OCI-LY1 (cell line): ENCODE results near the gene TMEM178B.

ENCODE experiments used
- H2AFZ ChIP-seq: fragments of 200-600 bp; sonication (generic), shearing (Covaris generic); 2 replicates; pipeline ENCODE4 v1.6.0; 2014; ENCODE audit warnings: antibody characterized with exemption, mild to moderate bottlenecking, low read length
- H3F3A ChIP-seq: fragments of 200-600 bp; sonication (generic), shearing (Covaris generic); 2 replicates; pipeline ENCODE4 v1.6.0; 2014; ENCODE audit warnings: mild to moderate bottlenecking, antibody characterized with exemption, low read length, moderate library complexity; ENCODE audit not compliant: insufficient read depth
- H3K27ac ChIP-seq: fragments of 200-600 bp; sonication (generic); 2 replicates; pipeline ENCODE4 v1.5.1; 2014; ENCODE audit warnings: low read length, mixed run types, mild to moderate bottlenecking, low read depth; ENCODE audit not compliant: poor library complexity, severe bottlenecking
- H3K27me3 ChIP-seq: fragments of 200-600 bp; sonication (generic); 2 replicates; pipeline ENCODE4 v1.6.0; 2014; ENCODE audit warnings: antibody characterized with exemption, mild to moderate bottlenecking, low read length, moderate library complexity; ENCODE audit not compliant: insufficient read depth
- H3K36me3 ChIP-seq: fragments of 200-600 bp; sonication (generic); 2 replicates; pipeline ENCODE4 v1.6.1; 2014; ENCODE audit warnings: mild to moderate bottlenecking, antibody characterized with exemption, low read length, moderate library complexity, mixed read lengths; ENCODE audit not compliant: insufficient read depth
- H3K4me1 ChIP-seq: fragments of 200-600 bp; sonication (generic); 2 replicates; pipeline ENCODE4 v1.5.1; 2014; ENCODE audit warnings: mild to moderate bottlenecking, low read length, moderate library complexity; ENCODE audit not compliant: insufficient read depth, severe bottlenecking
- H3K4me2 ChIP-seq: fragments of 200-600 bp; sonication (generic), shearing (Covaris generic); 2 replicates; pipeline ENCODE4 v1.6.1; 2014; ENCODE audit warnings: low read length
- H3K4me3 ChIP-seq: fragments of 200-600 bp; sonication (generic); 2 replicates; pipeline ENCODE4 v1.5.1; 2014; ENCODE audit warnings: low read length, low read depth, mild to moderate bottlenecking, mixed read lengths; ENCODE audit not compliant: poor library complexity, severe bottlenecking
- H3K79me2 ChIP-seq: fragments of 200-600 bp; shearing (Covaris generic); 2 replicates; pipeline ENCODE4 v1.6.1; 2016; ENCODE audit warnings: mixed run types, low read length, mixed read lengths; ENCODE audit not compliant: insufficient read depth
- H3K9ac ChIP-seq: fragments of 200-600 bp; sonication (generic), shearing (Covaris generic); 2 replicates; pipeline ENCODE4 v1.6.1; 2014; ENCODE audit warnings: mild to moderate bottlenecking, low read length, mixed read lengths
- H3K9me2 ChIP-seq: fragments of 200-600 bp; sonication (generic), shearing (Covaris generic); 2 replicates; pipeline ENCODE4 v1.6.1; 2014; ENCODE audit warnings: low read depth, mild to moderate bottlenecking, low read length, mixed read lengths
- H3K9me3 ChIP-seq: fragments of 200-600 bp; shearing (Covaris generic); 2 replicates; pipeline ENCODE4 v1.6.1; 2014; ENCODE audit warnings: low read length, mixed read lengths
- H4K20me1 ChIP-seq: fragments of 200-600 bp; sonication (generic), shearing (Covaris generic); 2 replicates; pipeline ENCODE4 v1.6.0; 2016; ENCODE audit warnings: mild to moderate bottlenecking, low read length; ENCODE audit not compliant: insufficient read depth
- EZH2 ChIP-seq: fragments of 200-600 bp; sonication (generic), shearing (Covaris generic); IDR thresholded peaks from 2 replicates; pipeline ENCODE4 v1.8.0; 2017; ENCODE audit warnings: borderline replicate concordance, mixed run types, mild to moderate bottlenecking, antibody characterized with exemption, low read length, moderate library complexity, mixed read lengths
- TF ChIP-seq, protein P1 (sequence below): fragments of 200-600 bp; sonication (generic), shearing (Covaris generic); IDR thresholded peaks from 2 replicates; pipeline ENCODE4 v1.5.1; 2017; ENCODE audit warnings: mild to moderate bottlenecking, antibody characterized with exemption, low read length, moderate library complexity, mixed read lengths

Gene TMEM178B

GRCh38 chr7:141072548-141073172 lies 1.2 kb upstream of the TMEM178B start:
- H3K9me3 ChIP-seq, result no peaks in the 10 kb centered on the region
- no peak overlapping the region for H3K9ac ChIP-seq
- no peaks in the 10 kb centered on the region for H3K4me1 ChIP-seq
- H3K9me2 ChIP-seq, result no peaks in the 10 kb centered on the region
- no peaks in the 10 kb centered on the region for H3K79me2 ChIP-seq
- no peaks in the 10 kb centered on the region for H3F3A ChIP-seq
- H3K4me2 ChIP-seq, result no peak overlapping the region
- H2AFZ ChIP-seq, result no peak overlapping the region
- no peak overlapping the region for H3K4me3 ChIP-seq
- H4K20me1 ChIP-seq, result no peaks in the 10 kb centered on the region
- no peaks in the 10 kb centered on the region for H3K27me3 ChIP-seq
- H3K36me3 ChIP-seq, result no peaks in the 10 kb centered on the region
- H3K27ac ChIP-seq, result no peak overlapping the region
- TF ChIP-seq, protein P1, sequence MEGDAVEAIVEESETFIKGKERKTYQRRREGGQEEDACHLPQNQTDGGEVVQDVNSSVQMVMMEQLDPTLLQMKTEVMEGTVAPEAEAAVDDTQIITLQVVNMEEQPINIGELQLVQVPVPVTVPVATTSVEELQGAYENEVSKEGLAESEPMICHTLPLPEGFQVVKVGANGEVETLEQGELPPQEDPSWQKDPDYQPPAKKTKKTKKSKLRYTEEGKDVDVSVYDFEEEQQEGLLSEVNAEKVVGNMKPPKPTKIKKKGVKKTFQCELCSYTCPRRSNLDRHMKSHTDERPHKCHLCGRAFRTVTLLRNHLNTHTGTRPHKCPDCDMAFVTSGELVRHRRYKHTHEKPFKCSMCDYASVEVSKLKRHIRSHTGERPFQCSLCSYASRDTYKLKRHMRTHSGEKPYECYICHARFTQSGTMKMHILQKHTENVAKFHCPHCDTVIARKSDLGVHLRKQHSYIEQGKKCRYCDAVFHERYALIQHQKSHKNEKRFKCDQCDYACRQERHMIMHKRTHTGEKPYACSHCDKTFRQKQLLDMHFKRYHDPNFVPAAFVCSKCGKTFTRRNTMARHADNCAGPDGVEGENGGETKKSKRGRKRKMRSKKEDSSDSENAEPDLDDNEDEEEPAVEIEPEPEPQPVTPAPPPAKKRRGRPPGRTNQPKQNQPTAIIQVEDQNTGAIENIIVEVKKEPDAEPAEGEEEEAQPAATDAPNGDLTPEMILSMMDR, result no peak
- no peak for TF ChIP-seq EZH2

DNA sequence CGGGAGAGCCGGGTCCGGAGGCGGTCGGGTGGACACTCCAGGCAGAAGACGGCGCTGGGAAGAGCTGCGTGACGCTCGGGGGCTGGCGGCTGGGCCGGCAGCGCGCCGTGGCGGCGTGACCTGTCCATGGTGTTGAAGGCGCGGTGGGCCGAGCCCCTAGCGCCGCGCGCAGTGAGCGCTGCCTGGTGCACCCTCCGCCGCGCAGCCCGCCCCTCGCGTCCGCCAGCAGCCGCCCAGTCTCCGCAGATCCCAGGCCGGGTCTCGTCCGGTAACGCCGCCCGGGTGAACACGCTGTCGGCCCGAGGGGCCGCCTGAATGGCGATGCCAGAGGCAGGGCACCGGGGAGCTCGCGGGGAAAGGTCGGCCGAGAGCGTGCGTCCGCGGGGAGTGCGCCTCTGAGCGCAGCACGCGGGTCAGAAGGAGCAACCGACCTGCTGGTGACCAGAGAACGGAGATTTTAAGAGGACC lies 657 bp upstream of the TMEM178B start:
- Histone ChIP-seq H4K20me1 (no peaks in the 10 kb centered on the region), H3F3A (no peaks in the 10 kb centered on the region), H3K4me3 (no peak overlapping the region), H3K9me3 (no peaks in the 10 kb centered on the region), H2AFZ (no peak overlapping the region), H3K79me2 (no peaks in the 10 kb centered on the region), H3K4me2 (no peak overlapping the region), H3K9me2 (no peaks in the 10 kb centered on the region), H3K4me1 (no peaks in the 10 kb centered on the region), H3K9ac (no peak overlapping the region), H3K36me3 (no peaks in the 10 kb centered on the region), H3K27ac (no peak overlapping the region), H3K27me3 (no peaks in the 10 kb centered on the region)
- TF ChIP-seq EZH2, result no peak
- TF ChIP-seq, protein P1, result no peak

GRCh38 chr7:141074162-141074991 lies 513 bp downstream of the TMEM178B start:
- no peak overlapping the region for H3K4me2 ChIP-seq
- H3K9ac ChIP-seq, result no peak overlapping the region
- H3K4me1 ChIP-seq, result no peaks in the 10 kb centered on the region
- H3K36me3 ChIP-seq, result no peaks in the 10 kb centered on the region
- no peak for TF ChIP-seq EZH2
- TF ChIP-seq, protein P1, result no peak
- H3K27ac ChIP-seq, result no peak overlapping the region
- no peaks in the 10 kb centered on the region for H4K20me1 ChIP-seq
- H2AFZ ChIP-seq, result no peak overlapping the region
- no peaks in the 10 kb centered on the region for H3K9me2 ChIP-seq
- no peak overlapping the region for H3K4me3 ChIP-seq
- H3K27me3 ChIP-seq, result no peaks in the 10 kb centered on the region
- no peaks in the 10 kb centered on the region for H3K79me2 ChIP-seq
- H3F3A ChIP-seq, result no peaks in the 10 kb centered on the region
- H3K9me3 ChIP-seq, result no peaks in the 10 kb centered on the region
